Smooth muscle cell of bladder (primary cell): ENCODE results near the gene TEX2. TPM values are rescaled to one million over a fixed set of nuclear protein-coding genes. Genes with fewer than 3 reads are reported as not detected.

Source experiments
- total RNA-seq: library from RNA; depleted of rRNA; stranded (reverse); fragments of >200 nt; gene quantifications from 2 replicates; pipeline ENCODE4 v1.2.3, GENCODE V29; 2014

The TEX2 gene
- 12.7 and 23.7 TPM in 2 replicates for total RNA-seq

GRCh38 chr17:64263000-64263766 is at the start of gene TEX2:
TEX2 (minus strand) TSS chr17:64263260; CDS start chr17:64214217, 49,043 bp downstream.

GRCh38 chr17:64129765-64130558 is 133.1 kb downstream of the TEX2 start, which contains the start of gene ERN1:
ERN1 (minus strand) TSS chr17:64130144; CDS start chr17:64130029, 115 bp downstream.

Other genes starting within 250 kb of the TEX2 start
- 1.4 and 3.1 TPM in 2 replicates for gene ICAM2, start 242.6 kb downstream of the TEX2 start, total RNA-seq
- gene ERN1, start 133.1 kb downstream of the TEX2 start, total RNA-seq: 10.0 and 10.9 TPM in 2 replicates
- gene PECAM1, start 127.6 kb upstream of the TEX2 start, total RNA-seq: 0.28 and 1.4 TPM in 2 replicates
- 6.7 and 8.5 TPM in 2 replicates for gene MILR1, start 185.9 kb upstream of the TEX2 start, total RNA-seq
- gene POLG2, start 233.8 kb upstream of the TEX2 start, total RNA-seq: 7.5 and 10.5 TPM in 2 replicates
- 285 and 349 TPM in 2 replicates for gene DDX5, start 243.0 kb upstream of the TEX2 start, total RNA-seq
- 18.1 and 25.3 TPM in 2 replicates for gene CEP95, start 243.7 kb upstream of the TEX2 start, total RNA-seq